Mammary epithelial cell (primary cell): Measurements from ENCODE around the gene CDK11B.

Source experiments
- CTCF ChIP-seq, 2 donors: IDR thresholded peaks in 1 of 2; conservative IDR thresholded peaks in 1 of 2; 2 replicates each; pipeline ENCODE4 v1.5.1; 2011 to 2012; ENCODE audit warnings: inconsistent platforms in 2 of 2, low read length in 2 of 2, mild to moderate bottlenecking in 2 of 2, control low read depth in 1 of 2, low read depth in 1 of 2; ENCODE audit not compliant: insufficient read depth in 1 of 2; ENCODE audit errors: extremely low read depth in 1 of 2
- EZH2 ChIP-seq: IDR thresholded peaks from 2 replicates; pipeline ENCODE4 v1.6.1; 2012; ENCODE audit warnings: low read length, inconsistent platforms, borderline replicate concordance

DNA sequence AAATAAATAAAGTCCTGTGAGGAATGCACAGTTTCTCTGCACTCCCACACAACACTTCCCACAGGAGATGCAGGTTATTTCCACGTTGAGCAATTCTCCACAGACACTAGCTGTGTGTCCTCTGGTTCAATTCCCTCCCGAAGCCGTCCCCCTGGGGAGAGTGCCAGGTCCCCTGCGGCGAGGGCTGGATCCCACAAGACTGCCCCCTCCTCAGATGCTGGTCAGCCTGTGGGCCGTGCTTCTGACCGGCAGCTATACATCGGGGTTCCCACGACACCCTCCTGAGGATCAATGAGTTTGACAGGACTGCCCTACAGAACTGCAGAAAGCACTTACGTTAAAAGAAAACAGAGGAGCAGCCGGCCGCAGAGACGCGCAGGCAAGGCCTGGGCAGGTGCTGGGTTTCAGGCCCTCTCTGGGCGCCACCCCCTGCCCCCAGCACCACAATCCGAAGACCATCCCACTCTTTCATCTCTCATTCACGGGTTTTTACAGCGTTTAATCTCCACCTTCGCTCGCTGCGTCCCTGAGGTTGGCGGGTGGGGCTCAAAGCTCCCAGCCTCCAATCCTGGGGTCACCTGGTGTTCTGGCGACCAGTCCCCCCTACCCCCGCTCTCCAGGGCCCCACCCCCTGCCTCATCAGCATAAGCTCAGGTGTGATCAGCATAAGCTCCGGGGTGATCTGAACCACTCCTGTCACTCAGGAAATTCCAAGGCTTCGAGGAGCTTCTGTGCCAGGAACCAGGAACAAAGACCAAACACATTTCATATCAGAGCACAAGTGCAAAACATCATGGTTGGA, 24.5 kb upstream of the CDK11B start:
- TF ChIP-seq CTCF (conservative IDR thresholded peaks at IDR 0.05 in 1 of 2, IDR thresholded peaks at IDR 0.05 in 1 of 2; ENCODE audit: extremely low read depth in 1 of 2, insufficient read depth in 1 of 2, low read depth in 1 of 2, low read length in 2 of 2) (no peak), EZH2 (no peak)
